GM18498 (cell line): ENCODE measurements around the gene USPL1.
A peak's percentile ranks its signal among the peaks of the same experiment; 100 is the strongest.
"Not testable (repeated sequence)": the region's sequence is repeated elsewhere in the genome, so short reads cannot be mapped to it uniquely, and the experiment has no call there.

Experiments
- ATAC-seq: cut with Tn5 transposase; IDR thresholded peaks from one replicate; pipeline ENCODE4 v1.9.1; 2021; ENCODE audit warnings: mild to moderate bottlenecking, moderate library complexity; ENCODE audit not compliant: unreplicated experiment

Gene USPL1

GRCh38 chr13:30615866-30616541, 1.7 kb upstream of the USPL1 start:
- ATAC-seq, result no peak

GRCh38 chr13:30616927-30617314, 799 bp upstream of the USPL1 start:
- peak; percentile 19 for ATAC-seq

GRCh38 chr13:30618186-30618929, 638 bp downstream of the USPL1 start:
- ATAC-seq, result peak; percentile 4

GRCh38 chr13:30618930-30619279, 1.2 kb downstream of the USPL1 start:
- no peak for ATAC-seq

GRCh38 chr13:30619731-30620130, 2.0 kb downstream of the USPL1 start:
- no peak for ATAC-seq

GRCh38 chr13:30620941-30621340, 3.2 kb downstream of the USPL1 start:
- no peak for ATAC-seq

GRCh38 chr13:30622551-30622950, 4.8 kb downstream of the USPL1 start:
- no peak for ATAC-seq

- ATAC-seq, result no peak
These were observed 5.7 kb downstream of the USPL1 start for GRCh38 chr13:30623392-30623791.

GRCh38 chr13:30624630-30625029, 6.9 kb downstream of the USPL1 start:
- no peak for ATAC-seq

- ATAC-seq, result no peak
These were observed 11.8 kb downstream of the USPL1 start for GRCh38 chr13:30629527-30629926.

- no peak for ATAC-seq
These were observed 16.1 kb downstream of the USPL1 start for GRCh38 chr13:30633861-30634260.

- no peak for ATAC-seq
These were observed 17.1 kb downstream of the USPL1 start for GRCh38 chr13:30634838-30635237.

- no peak for ATAC-seq
These were observed 20.6 kb downstream of the USPL1 start for GRCh38 chr13:30638301-30638700.

- no peak for ATAC-seq
These were observed 22.0 kb downstream of the USPL1 start for GRCh38 chr13:30639671-30640070.

- ATAC-seq, result not testable (repeated sequence)
These were observed 23.5 kb downstream of the USPL1 start for GRCh38 chr13:30641173-30641572.

GRCh38 chr13:30645629-30646028, 27.9 kb downstream of the USPL1 start:
- no peak for ATAC-seq

- no peak for ATAC-seq
These were observed 29.7 kb downstream of the USPL1 start for GRCh38 chr13:30647420-30647819.

- ATAC-seq, result no peak
These were observed 30.3 kb downstream of the USPL1 start for GRCh38 chr13:30647824-30648521.

- no peak for ATAC-seq
These were observed 30.8 kb downstream of the USPL1 start for GRCh38 chr13:30648522-30649012.

GRCh38 chr13:30651648-30652047, 33.9 kb downstream of the USPL1 start:
- ATAC-seq, result not testable (repeated sequence)

- ATAC-seq, result no peak
These were observed 35.1 kb downstream of the USPL1 start for GRCh38 chr13:30652746-30653386.
